Measurements from ENCODE around the gene FMNL2.

GRCh38 chr2:152355409-152355831 is 20.4 kb downstream of the FMNL2 start:
- TF ChIP-seq CTCF (IDR thresholded peaks at IDR 0.05 in 2 of 3, conservative IDR thresholded peaks at IDR 0.05 in 1 of 3; ENCODE audit: borderline replicate concordance in 1 of 3, insufficient read depth in 1 of 3, low read depth in 2 of 3, low read length in 2 of 3) = no peak
- TF ChIP-seq RAD21 (IDR thresholded peaks at IDR 0.05; ENCODE audit: low read depth) = no peak
- TF ChIP-seq EZH2 (IDR thresholded peaks at IDR 0.05) = no peak
- no peak for TF ChIP-seq POLR2A (IDR thresholded peaks at IDR 0.05; ENCODE audit: borderline replicate concordance, extremely low read depth, insufficient read depth, insufficient read length)
- TF ChIP-seq EZH2phosphoT487 (IDR thresholded peaks at IDR 0.05; ENCODE audit: borderline replicate concordance) = no peak
- TF ChIP-seq REST (IDR thresholded peaks at IDR 0.05; ENCODE audit: low read depth) = no peak
- TF ChIP-seq YY1 (IDR thresholded peaks at IDR 0.05; ENCODE audit: extremely low read depth, insufficient replicate concordance, low read depth, low read length) = no peak
- no peak for TF ChIP-seq ZNF274 (IDR thresholded peaks at IDR 0.05; ENCODE audit: low read depth, low read length)
- no peak for TF ChIP-seq JUND (IDR thresholded peaks at IDR 0.05)
- TF ChIP-seq SP1 (IDR thresholded peaks at IDR 0.05; ENCODE audit: low read depth) = no peak
- no peak for TF ChIP-seq SIN3A (IDR thresholded peaks at IDR 0.05; ENCODE audit: low read depth)

Data from HCT116 (cell line).